G401.6 (cell line): ENCODE data around the gene SLC27A6.
"Not testable (repeated sequence)": the region's sequence is repeated elsewhere in the genome, so short reads cannot be mapped to it uniquely, and the experiment has no call there.

Source experiments
- FAIRE-seq: peaks from 2 replicates; lab custom pipeline; 2012; peaks lifted over from hg19 to GRCh38; lab: Jason Lieb, UNC

SLC27A6 gene

GRCh38 chr5:129001841-129002526 is 36.7 kb downstream of the SLC27A6 start:
- no peak for FAIRE-seq

GRCh38 chr5:129002527-129002842 is 37.2 kb downstream of the SLC27A6 start:
- no peak for FAIRE-seq

- no peak for FAIRE-seq
Observed at GRCh38 chr5:129003232-129003631, 37.9 kb downstream of the SLC27A6 start.

GRCh38 chr5:129014185-129014584 is 48.9 kb downstream of the SLC27A6 start:
- FAIRE-seq = no peak

- FAIRE-seq = no peak
Observed at GRCh38 chr5:129018837-129019236, 53.5 kb downstream of the SLC27A6 start.

- no peak for FAIRE-seq
Observed at GRCh38 chr5:129019401-129019908, 54.2 kb downstream of the SLC27A6 start.

GRCh38 chr5:129020683-129021082 is 55.4 kb downstream of the SLC27A6 start:
- no peak for FAIRE-seq

GRCh38 chr5:129021744-129022143 is 56.5 kb downstream of the SLC27A6 start:
- no peak for FAIRE-seq

GRCh38 chr5:129022599-129022998 is 57.3 kb downstream of the SLC27A6 start:
- no peak for FAIRE-seq

GRCh38 chr5:129027260-129027659 is 62.0 kb downstream of the SLC27A6 start:
- FAIRE-seq = no peak

GRCh38 chr5:129031886-129032683 is 66.8 kb downstream of the SLC27A6 start:
- FAIRE-seq = no peak

GRCh38 chr5:129036257-129036656 is 71.0 kb downstream of the SLC27A6 start:
- FAIRE-seq = not testable (repeated sequence)

- no peak for FAIRE-seq
Observed at GRCh38 chr5:129041196-129041881, 76.1 kb downstream of the SLC27A6 start.

GRCh38 chr5:129042306-129042705 is 77.0 kb downstream of the SLC27A6 start:
- no peak for FAIRE-seq

GRCh38 chr5:129043894-129044293 is 78.6 kb downstream of the SLC27A6 start:
- no peak for FAIRE-seq

- no peak for FAIRE-seq
Observed at GRCh38 chr5:129046151-129046550, 80.9 kb downstream of the SLC27A6 start.

GRCh38 chr5:129048509-129048908 is 83.2 kb downstream of the SLC27A6 start:
- no peak for FAIRE-seq

GRCh38 chr5:129049126-129049799 is 84.0 kb downstream of the SLC27A6 start:
- FAIRE-seq = no peak

- no peak for FAIRE-seq
Observed at GRCh38 chr5:129051283-129051682, 86.0 kb downstream of the SLC27A6 start.

GRCh38 chr5:129053438-129053837 is 88.2 kb downstream of the SLC27A6 start:
- no peak for FAIRE-seq

GRCh38 chr5:129057329-129057728 is 92.0 kb downstream of the SLC27A6 start:
- no peak for FAIRE-seq

- no peak for FAIRE-seq
Observed at GRCh38 chr5:129061849-129062248, 96.6 kb downstream of the SLC27A6 start.
